ENCODE measurements around the gene FITM1.

The FITM1 gene

GRCh38 chr14:24181371-24182077 is 51.1 kb downstream of the FITM1 start:
- Histone ChIP-seq H3K27ac (no peak overlapping the region), H3K27me3 (ENCODE audit: insufficient read depth, low read depth, severe bottlenecking) (no peaks in the 10 kb centered on the region), H3K36me3 (peaks cover 96% of the 10 kb centered on the region), H3K9me3 (ENCODE audit: severe bottlenecking) (no peaks in the 10 kb centered on the region), H3K4me3 (ENCODE audit: low read depth, low read length) (no peak overlapping the region)
- DNase-seq = no peak
- TF ChIP-seq CTCF (IDR thresholded peaks at IDR 0.05; ENCODE audit: low read depth, low read length) = no peak

Data from WERI-Rb-1 (cell line).